Measurements from ENCODE around the gene NFE2L2. TPM values are rescaled to one million over a fixed set of nuclear protein-coding genes. Genes with fewer than 3 reads are reported as not detected.

Gene NFE2L2
- total and polyA plus RNA-seq, 9 of the 15 experiments (the other 6 are each of a cell fraction or from before 2014, with no cell fraction given) = 29.3 to 120 (median 59.3) TPM

- TF ChIP-seq EGR1 (conservative IDR thresholded peaks at IDR 0.05) (peak; percentile 92), HSF4 (CRISPR knock-in tag; IDR thresholded peaks at IDR 0.05; ENCODE audit: borderline replicate concordance) (no peak), ZKSCAN8 (CRISPR knock-in tag; IDR thresholded peaks at IDR 0.05) (no peak), ILK (tag; IDR thresholded peaks at IDR 0.05; ENCODE audit: borderline replicate concordance, low read depth) (no peak), ZNF398 (CRISPR knock-in tag; IDR thresholded peaks at IDR 0.05) (no peak), HDAC8 (tag; IDR thresholded peaks at IDR 0.05) (no peak), PRDM10 (IDR thresholded peaks at IDR 0.05; ENCODE audit: partially characterized antibody) (peak; percentile 37), RFX5 (IDR thresholded peaks at IDR 0.05; ENCODE audit: low read depth, low read length) (no peak), POLR2G (IDR thresholded peaks at IDR 0.05; ENCODE audit: low read depth, low read length) (no peak)
- Histone ChIP-seq H3K9me1 (ENCODE audit: control insufficient read depth, insufficient read depth, low read length) (no peaks in the 10 kb centered on the region), H3K4me1 (replicated peaks in 1 of 2; ENCODE audit: control insufficient read depth in 2 of 2, insufficient read depth in 2 of 2, low read length in 2 of 2) (peaks cover 0 to 2% of the 10 kb centered on the region in 2 experiments; a peak in 1 of 5 replicates), H3K4me2 (ENCODE audit: insufficient read depth, low read length) (no peak overlapping the region), H3K4me3 (no peak overlapping the region), H4K20me1 (replicated peaks; ENCODE audit: control insufficient read depth, insufficient read depth, low read length) (no peaks in the 10 kb centered on the region), H3K27me3 (ENCODE audit: control insufficient read depth in 2 of 2, insufficient read depth in 2 of 2, low read length in 2 of 2) (no peaks in the 10 kb centered on the region), H3K9ac (ENCODE audit: insufficient read depth in 1 of 2, low read depth in 2 of 2, low read length in 2 of 2) (peak overlapping the region in 1 of 2 experiments; percentile 5; a peak in 1 of 4 replicates), H3K9me3 (replicated peaks; ENCODE audit: control insufficient read depth, insufficient read depth, low read depth, low read length) (no peaks in the 10 kb centered on the region), H3K79me2 (ENCODE audit: control insufficient read depth, insufficient read depth, low read length) (no peaks in the 10 kb centered on the region), H3K27ac (ENCODE audit: extremely low read depth, low read depth, low read length) (no peak overlapping the region), H3K36me3 (ENCODE audit: control insufficient read depth, insufficient read depth, low read length) (no peaks in the 10 kb centered on the region), H2AFZ (ENCODE audit: low read depth, low read length) (no peak overlapping the region)
- intact Hi-C loops (cut with micrococcal nuclease) (no loop called here), in situ Hi-C loops (cut with MboI) (no loop called here)
- FAIRE-seq (peak; percentile 35), DNase-seq (ENCODE audit: extremely low read depth in 1 of 4, low spot score in 3 of 4) (peak in 3 of 4 experiments; percentile 31 to 56 (median 42)), ATAC-seq (peak; percentile 70)
- ChIA-PET POLR2A (interaction anchor here (1.3 kb wide), 1 partner anchor 43 kb away, joined by 3 read pairs; no protein-coding TSS in a partner anchor), CTCF (ENCODE audit: low intra/inter-chr PET ratio) (no interaction called here)
- no TSS peak for BruUV-seq (replicated peaks)
- 4% methylated on average over 3 of the region's 3 CpGs for WGBS (ENCODE audit: insufficient coverage, low coverage, missing lambda C conversion rate)
Measured at GRCh38 chr2:177306550-177306949, 42.0 kb upstream of the NFE2L2 start.

Data from K562 (cell line).